A673 (cell line): ENCODE data around the gene ZNF688. TPM values are rescaled to one million over a fixed set of nuclear protein-coding genes. Genes with fewer than 3 reads are reported as not detected.

Experiments
- BruUV-seq: library from RNA; stranded (reverse); fragments of 400-500 nt; replicated peaks from 2 replicates; lab custom pipeline; 2021; lab: Mats Ljungman, UMichigan
- CTCF ChIA-PET: fragments of 300-600 bp; sonication (Branson Sonifier 250); formaldehyde crosslinking; loops from one replicate; lab custom pipeline; 2022; ENCODE audit warnings: antibody characterized with exemption; lab: Charles Lee
- POLR2A ChIA-PET: fragments of 300-600 bp; sonication (Branson Sonifier 250); formaldehyde crosslinking; loops from one replicate; lab custom pipeline; 2022; ENCODE audit warnings: antibody characterized with exemption; ENCODE audit not compliant: low non-redundant PET; lab: Charles Lee
- DNase-seq: peaks from one replicate; pipeline ENCODE4 v3.0.0-alpha.2; 2015; ENCODE audit warnings: low spot score
- H3K27ac ChIP-seq: fragments of 200-600 bp; sonication (generic); 2 replicates; pipeline ENCODE4 v1.5.1; 2016; ENCODE audit warnings: mixed run types, low read depth, mild to moderate bottlenecking, mixed read lengths, antibody characterized with exemption, low read length; ENCODE audit not compliant: poor library complexity, severe bottlenecking
- H3K27me3 ChIP-seq: fragments of 200-600 bp; sonication (generic); replicated peaks from 2 replicates; pipeline ENCODE4 v1.6.1; 2017; ENCODE audit warnings: mixed run types, low read depth, mild to moderate bottlenecking, mixed read lengths, antibody characterized with exemption, low read length; ENCODE audit not compliant: insufficient read depth, poor library complexity
- H3K36me3 ChIP-seq: fragments of 200-600 bp; sonication (generic); 2 replicates; pipeline ENCODE4 v1.6.1; 2016; ENCODE audit warnings: mixed run types, mild to moderate bottlenecking, mixed read lengths, antibody characterized with exemption, low read length; ENCODE audit not compliant: insufficient read depth, poor library complexity, severe bottlenecking
- H3K4me1 ChIP-seq: fragments of 200-600 bp; sonication (generic); 2 replicates; pipeline ENCODE4 v1.6.1; 2017; ENCODE audit warnings: mixed run types, mild to moderate bottlenecking, mixed read lengths, antibody characterized with exemption, low read length; ENCODE audit not compliant: insufficient read depth, poor library complexity, severe bottlenecking
- H3K4me3 ChIP-seq: fragments of 200-600 bp; sonication (generic); 2 replicates; pipeline ENCODE4 v1.5.1; 2016; ENCODE audit warnings: low read depth, mixed run types, mild to moderate bottlenecking, mixed read lengths, low read length; ENCODE audit not compliant: poor library complexity, severe bottlenecking
- H3K9me3 ChIP-seq: fragments of 200-600 bp; sonication (generic); 2 replicates; pipeline ENCODE4 v1.6.1; 2016; ENCODE audit warnings: mixed run types, low read depth, mild to moderate bottlenecking, mixed read lengths, antibody characterized with exemption, low read length; ENCODE audit not compliant: poor library complexity, severe bottlenecking
- EZH2 ChIP-seq: fragments of 200-600 bp; sonication (generic); IDR thresholded peaks from 2 replicates; pipeline ENCODE4 v1.6.1; 2017; ENCODE audit warnings: borderline replicate concordance, low read depth, mild to moderate bottlenecking, mixed read lengths, antibody characterized with exemption, low read length; ENCODE audit not compliant: poor library complexity, severe bottlenecking
- intact Hi-C: fragments of 100-400 bp; cut with micrococcal nuclease; formaldehyde crosslinking; loops from one replicate; pipeline ENCODE4 v1.10.0; 2022; ENCODE audit not compliant: unreplicated experiment
- total RNA-seq: library from RNA; stranded (reverse); gene quantifications from 2 replicates; pipeline ENCODE4 v1.2.3, GENCODE V29; 2021
- TF ChIP-seq, protein P1 (sequence below): fragments of 300-800, 200-600 bp; sonication (generic); conservative IDR thresholded peaks from 2 replicates; pipeline ENCODE4 v1.5.1; 2017; ENCODE audit warnings: low read depth, mild to moderate bottlenecking, antibody characterized with exemption, low read length, moderate library complexity, mixed read lengths

Gene ZNF688
- total RNA-seq, 1 experiment from 2014 or later, result 8.5 TPM

DNA sequence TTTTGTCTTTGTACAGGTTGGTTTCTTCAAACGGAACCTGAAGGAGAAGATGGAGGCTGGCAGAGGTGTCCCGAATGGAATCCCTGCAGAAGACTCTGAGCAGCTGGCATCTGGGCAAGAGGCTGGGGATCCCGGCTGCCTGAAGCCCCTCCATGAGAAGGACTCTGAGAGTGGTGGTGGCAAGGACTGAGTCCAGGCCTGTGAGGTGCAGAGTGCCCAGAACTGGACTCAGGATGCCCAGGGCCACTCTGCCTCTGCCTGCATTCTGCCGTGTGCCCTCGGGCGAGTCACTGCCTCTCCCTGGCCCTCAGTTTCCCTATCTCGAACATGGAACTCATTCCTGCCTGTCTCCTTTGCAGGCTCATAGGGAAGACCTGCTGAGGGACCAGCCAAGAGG lies 50.0 kb downstream of the ZNF688 start:
- no peaks in the 10 kb centered on the region for H3K9me3 ChIP-seq
- intact Hi-C loops, result no loop called here
- H3K27me3 ChIP-seq, result no peaks in the 10 kb centered on the region
- POLR2A ChIA-PET, result no interaction called here
- CTCF ChIA-PET, result no interaction called here
- BruUV-seq, result no TSS peak
- no peak for DNase-seq
- TF ChIP-seq EZH2, result no peak
- TF ChIP-seq, protein P1, sequence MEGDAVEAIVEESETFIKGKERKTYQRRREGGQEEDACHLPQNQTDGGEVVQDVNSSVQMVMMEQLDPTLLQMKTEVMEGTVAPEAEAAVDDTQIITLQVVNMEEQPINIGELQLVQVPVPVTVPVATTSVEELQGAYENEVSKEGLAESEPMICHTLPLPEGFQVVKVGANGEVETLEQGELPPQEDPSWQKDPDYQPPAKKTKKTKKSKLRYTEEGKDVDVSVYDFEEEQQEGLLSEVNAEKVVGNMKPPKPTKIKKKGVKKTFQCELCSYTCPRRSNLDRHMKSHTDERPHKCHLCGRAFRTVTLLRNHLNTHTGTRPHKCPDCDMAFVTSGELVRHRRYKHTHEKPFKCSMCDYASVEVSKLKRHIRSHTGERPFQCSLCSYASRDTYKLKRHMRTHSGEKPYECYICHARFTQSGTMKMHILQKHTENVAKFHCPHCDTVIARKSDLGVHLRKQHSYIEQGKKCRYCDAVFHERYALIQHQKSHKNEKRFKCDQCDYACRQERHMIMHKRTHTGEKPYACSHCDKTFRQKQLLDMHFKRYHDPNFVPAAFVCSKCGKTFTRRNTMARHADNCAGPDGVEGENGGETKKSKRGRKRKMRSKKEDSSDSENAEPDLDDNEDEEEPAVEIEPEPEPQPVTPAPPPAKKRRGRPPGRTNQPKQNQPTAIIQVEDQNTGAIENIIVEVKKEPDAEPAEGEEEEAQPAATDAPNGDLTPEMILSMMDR, result no peak
- H3K27ac ChIP-seq, result no peak overlapping the region
- no peak overlapping the region for H3K4me3 ChIP-seq
- H3K36me3 ChIP-seq, result peaks cover 9% of the 10 kb centered on the region
- H3K4me1 ChIP-seq, result peaks cover 6% of the 10 kb centered on the region

Other genes with a start within 250 kb of the ZNF688 start
- 67.6 and 72.5 TPM in 2 replicates for gene CD2BP2, start 216.4 kb downstream of the ZNF688 start, total RNA-seq
- gene TBC1D10B, start 201.2 kb downstream of the ZNF688 start, total RNA-seq, result 59.3 and 66.0 TPM in 2 replicates
- not detected in 2 replicates for gene MYL11, start 196.9 kb downstream of the ZNF688 start, total RNA-seq
- 0.86 and 1.3 TPM in 2 replicates for gene SEPTIN1, start 189.2 kb downstream of the ZNF688 start, total RNA-seq
- gene ZNF48, start 176.3 kb downstream of the ZNF688 start, total RNA-seq, result 21.6 and 22.0 TPM in 2 replicates
- gene ZNF771, start 164.1 kb downstream of the ZNF688 start, total RNA-seq, result 21.9 and 22.2 TPM in 2 replicates
- gene DCTPP1, start 141.7 kb downstream of the ZNF688 start, total RNA-seq, result 92.5 and 111 TPM in 2 replicates
- 54.2 and 55.2 TPM in 2 replicates for gene SEPHS2, start 125.8 kb downstream of the ZNF688 start, total RNA-seq
- gene ITGAL, start 99.0 kb downstream of the ZNF688 start, total RNA-seq, result not detected in 2 replicates
- gene ZNF768, start 45.1 kb downstream of the ZNF688 start, total RNA-seq, result 32.7 and 39.5 TPM in 2 replicates
- 10.6 and 12.7 TPM in 2 replicates for gene ZNF747, start 36.9 kb downstream of the ZNF688 start, total RNA-seq
- 15.2 and 17.7 TPM in 2 replicates for gene ZNF764, start 13.3 kb downstream of the ZNF688 start, total RNA-seq
- 21.4 and 23.2 TPM in 2 replicates for gene ZNF785, start 14.0 kb upstream of the ZNF688 start, total RNA-seq
- gene ZNF689, start 38.7 kb upstream of the ZNF688 start, total RNA-seq, result 18.1 and 21.1 TPM in 2 replicates
- gene PRR14, start 79.2 kb upstream of the ZNF688 start, total RNA-seq, result 35.7 and 44.6 TPM in 2 replicates
- gene FBRS, start 86.7 kb upstream of the ZNF688 start, total RNA-seq, result 71.2 and 79.9 TPM in 2 replicates
- 86.2 and 104 TPM in 2 replicates for gene SRCAP, start 127.5 kb upstream of the ZNF688 start, total RNA-seq
- 35.3 and 37.8 TPM in 2 replicates for gene PHKG2, start 176.7 kb upstream of the ZNF688 start, total RNA-seq
- gene CFAP119, start 190.3 kb upstream of the ZNF688 start, total RNA-seq, result 11.7 and 14.1 TPM in 2 replicates
- gene RNF40, start 190.6 kb upstream of the ZNF688 start, total RNA-seq, result 132 and 145 TPM in 2 replicates
- gene ZNF629, start 215.5 kb upstream of the ZNF688 start, total RNA-seq, result 25.3 and 26.9 TPM in 2 replicates